HepG2 (cell line): ENCODE results near the gene TMEM141. TPM values are rescaled to one million over a fixed set of nuclear protein-coding genes. Genes with fewer than 3 reads are reported as not detected.

ENCODE experiments used
- ATF4 ChIP-seq, 2 experiments: fragments of 450-650 bp in 1 of 2; sonication (generic) in 1 of 2; formaldehyde crosslinking; IDR thresholded peaks; 2 replicates each; pipeline versions ENCODE4 v1.5.0 to v1.8.0; 2020 to 2022; ENCODE audit warnings: mild to moderate bottlenecking in 1 of 2, missing genetic modification reagents in 1 of 2
- CEBPB ChIP-seq: IDR thresholded peaks from 2 replicates; pipeline ENCODE4 v1.6.1; 2011; ENCODE audit warnings: low read depth, low read length, improper control_type of control experiment, borderline replicate concordance
- CHCHD3 ChIP-seq: sonication (generic); formaldehyde crosslinking; IDR thresholded peaks from 2 replicates; pipeline ENCODE4 v1.8.0; 2022; ENCODE audit warnings: mild to moderate bottlenecking, missing genetic modification reagents, moderate library complexity
- CSRNP1 ChIP-seq: sonication (generic); formaldehyde crosslinking; IDR thresholded peaks from 2 replicates; pipeline ENCODE4 v1.8.1; 2023; ENCODE audit warnings: mild to moderate bottlenecking, missing genetic modification reagents
- EEA1 ChIP-seq: sonication (generic); formaldehyde crosslinking; IDR thresholded peaks from 2 replicates; pipeline ENCODE4 v1.5.1; 2020; ENCODE audit warnings: mild to moderate bottlenecking, missing genetic modification reagents, borderline replicate concordance
- ELF1 ChIP-seq: sonication (generic); formaldehyde crosslinking; IDR thresholded peaks from 2 replicates; pipeline ENCODE4 v1.4.0; 2020; ENCODE audit warnings: missing genetic modification reagents
- ESRRA ChIP-seq: sonication (generic); formaldehyde crosslinking; IDR thresholded peaks from 2 replicates; pipeline ENCODE4 v1.5.1; 2020; ENCODE audit warnings: mild to moderate bottlenecking, low read depth, missing genetic modification reagents
- GPN1 ChIP-seq: sonication (generic); formaldehyde crosslinking; IDR thresholded peaks from 2 replicates; pipeline ENCODE4 v1.5.1; 2020; ENCODE audit warnings: missing genetic modification reagents, borderline replicate concordance
- HNF1B ChIP-seq: sonication (generic); formaldehyde crosslinking; IDR thresholded peaks from 2 replicates; pipeline ENCODE4 v1.5.1; 2020; ENCODE audit warnings: mild to moderate bottlenecking, moderate library complexity, missing genetic modification reagents
- KDM1A ChIP-seq: IDR thresholded peaks from 2 replicates; pipeline ENCODE4 v1.6.1; 2016; ENCODE audit warnings: missing compliant biosample characterization
- LRRFIP1 ChIP-seq: sonication (generic); formaldehyde crosslinking; conservative IDR thresholded peaks from 2 replicates; pipeline ENCODE4 v1.4.0; 2020; ENCODE audit warnings: missing genetic modification reagents
- NFYC ChIP-seq: IDR thresholded peaks from 2 replicates; pipeline ENCODE4 v1.6.1; 2016; ENCODE audit warnings: missing genetic modification reagents, missing compliant biosample characterization
- POLR2G ChIP-seq: fragments of 200-400 bp; formaldehyde crosslinking; IDR thresholded peaks from 2 replicates; pipeline ENCODE4 v1.6.1; 2018; ENCODE audit warnings: mild to moderate bottlenecking, low read depth, low read length, moderate library complexity
- REL ChIP-seq: sonication (generic); formaldehyde crosslinking; conservative IDR thresholded peaks from 2 replicates; pipeline ENCODE4 v1.8.0; 2022; ENCODE audit warnings: mild to moderate bottlenecking, missing genetic modification reagents, moderate library complexity
- YEATS2 ChIP-seq: sonication (generic); formaldehyde crosslinking; IDR thresholded peaks from 2 replicates; pipeline ENCODE4 v1.4.0; 2020; ENCODE audit warnings: missing genetic modification reagents, borderline replicate concordance
- ZC3H13 ChIP-seq: sonication (generic); formaldehyde crosslinking; IDR thresholded peaks from 2 replicates; pipeline ENCODE4 v1.8.1; 2023; ENCODE audit warnings: mild to moderate bottlenecking, missing genetic modification reagents, moderate library complexity
- ZC3H4 ChIP-seq: sonication (generic); formaldehyde crosslinking; IDR thresholded peaks from 2 replicates; pipeline ENCODE4 v1.4.0; 2020; ENCODE audit warnings: missing genetic modification reagents, borderline replicate concordance
- ZNF512 ChIP-seq: sonication (generic); formaldehyde crosslinking; IDR thresholded peaks from 2 replicates; pipeline ENCODE4 v1.4.0; 2020; ENCODE audit warnings: mild to moderate bottlenecking, missing genetic modification reagents
- ZNF614 ChIP-seq: IDR thresholded peaks from 2 replicates; pipeline ENCODE4 v1.6.1; 2018; ENCODE audit warnings: missing biosample characterization, missing genetic modification reagents, inconsistent platforms, borderline replicate concordance
- ZNF740 ChIP-seq: sonication (generic); formaldehyde crosslinking; IDR thresholded peaks from 2 replicates; pipeline ENCODE4 v1.4.0; 2020; ENCODE audit warnings: missing genetic modification reagents
- ZNF749 ChIP-seq: sonication (generic); formaldehyde crosslinking; IDR thresholded peaks from 2 replicates; pipeline ENCODE4 v1.8.0; 2022; ENCODE audit warnings: mild to moderate bottlenecking, missing genetic modification reagents, moderate library complexity, borderline replicate concordance
- polyA plus RNA-seq, 8 experiments: library from polyadenylated mRNA; depleted of rRNA in 3 of 8; stranded (reverse) in 7 of 8; unstranded in 1 of 8; fragments of >200 nt; fragmentation: Illumina TruSeq in 4 of 8; extraction: Trizol in 4 of 8; gene quantifications; 2 replicates each; pipeline versions ENCODE4 v1.2.1 to v1.2.3, GENCODE V29; 2011 to 2016; ENCODE audit warnings: low read depth in 4 of 8, missing spikeins in 1 of 8, mixed read lengths in 1 of 8; ENCODE audit not compliant: insufficient read depth in 1 of 8
- total RNA-seq, 5 experiments: library from RNA; depleted of rRNA; stranded (reverse); fragments of >200 nt; fragmentation: Illumina TruSeq; extraction: Trizol; gene quantifications; 2 replicates each; pipeline ENCODE4 v1.2.3, GENCODE V29; 2016; ENCODE audit warnings: low read depth in 1 of 5

TMEM141 gene
- total and polyA plus RNA-seq, 2 of the 13 experiments (the other 11 are each of a cell fraction or from before 2014, with no cell fraction given): 81.0 to 202 TPM

- no peak for TF ChIP-seq ZNF512 (CRISPR knock-in tag)
- no peak for TF ChIP-seq YEATS2 (CRISPR knock-in tag)
- TF ChIP-seq ZC3H13 (CRISPR knock-in tag): no peak
- TF ChIP-seq HNF1B (CRISPR knock-in tag): no peak
- TF ChIP-seq POLR2G: peak; percentile 37; the same call in 1 of the 2 replicates
- TF ChIP-seq CSRNP1 (CRISPR knock-in tag): no peak
- TF ChIP-seq KDM1A: no peak
- no peak for TF ChIP-seq ZC3H4 (CRISPR knock-in tag)
- no peak for TF ChIP-seq LRRFIP1
- no peak for TF ChIP-seq ZNF614 (CRISPR knock-in tag)
- TF ChIP-seq REL (CRISPR knock-in tag): no peak
- no peak for TF ChIP-seq ELF1 (CRISPR knock-in tag)
- TF ChIP-seq CEBPB: no peak
- TF ChIP-seq ZNF740 (CRISPR knock-in tag): no peak
- TF ChIP-seq ATF4 (CRISPR knock-in tag; IDR thresholded peaks at IDR 0.05): no peak
- TF ChIP-seq ZNF749 (CRISPR knock-in tag): no peak
- TF ChIP-seq CHCHD3 (CRISPR knock-in tag): no peak
- no peak for TF ChIP-seq ESRRA (CRISPR knock-in tag)
- no peak for TF ChIP-seq NFYC
- no peak for TF ChIP-seq EEA1 (CRISPR knock-in tag)
- TF ChIP-seq GPN1 (CRISPR knock-in tag): no peak
Measured at GRCh38 chr9:136762915-136763648, 28.1 kb upstream of the TMEM141 start (continued).
